Neural progenitor cell (in vitro differentiated cells): Measurements from ENCODE around the gene NLRC3. TPM values are rescaled to one million over a fixed set of nuclear protein-coding genes. Genes with fewer than 3 reads are reported as not detected.
A peak's percentile ranks its signal among the peaks of the same experiment; 100 is the strongest.

Experiments used
- DNase-seq: peaks from one replicate; pipeline ENCODE4 v3.0.0-alpha.2; 2016; ENCODE audit warnings: low spot score
- H2AFZ ChIP-seq: fragments of 200-600 bp; sonication (generic); replicated peaks from 2 replicates; pipeline ENCODE4 v1.6.1; 2016; ENCODE audit warnings: antibody characterized with exemption
- H3F3A ChIP-seq: fragments of 200-600 bp; sonication (generic); 2 replicates; pipeline ENCODE4 v1.6.1; 2016; ENCODE audit warnings: antibody characterized with exemption, low read depth
- H3K27ac ChIP-seq: fragments of 200-600 bp; sonication (generic); 2 replicates; pipeline ENCODE4 v1.5.1; 2016; ENCODE audit warnings: mild to moderate bottlenecking
- H3K27me3 ChIP-seq: fragments of 200-600 bp; sonication (generic); 2 replicates; pipeline ENCODE4 v1.6.1; 2016; ENCODE audit warnings: mild to moderate bottlenecking, moderate library complexity
- H3K36me3 ChIP-seq: fragments of 200-600 bp; sonication (generic); 2 replicates; pipeline ENCODE4 v1.5.1; 2016
- H3K4me1 ChIP-seq: fragments of 200-600 bp; sonication (generic); 2 replicates; pipeline ENCODE4 v1.6.1; 2016; ENCODE audit warnings: mixed run types
- H3K4me2 ChIP-seq: fragments of 200-600 bp; sonication (generic); 2 replicates; pipeline ENCODE4 v1.6.1; 2016
- H3K4me3 ChIP-seq: fragments of 200-600 bp; sonication (generic); 2 replicates; pipeline ENCODE4 v1.5.1; 2016
- H3K79me2 ChIP-seq: fragments of 200-600 bp; sonication (generic); 2 replicates; pipeline ENCODE4 v1.6.1; 2016; ENCODE audit warnings: low read depth
- H3K9ac ChIP-seq: fragments of 200-600 bp; sonication (generic); 2 replicates; pipeline ENCODE4 v1.6.1; 2016
- H3K9me3 ChIP-seq: fragments of 200-600 bp; sonication (generic); 2 replicates; pipeline ENCODE4 v1.5.1; 2016; ENCODE audit warnings: low read depth
- H4K20me1 ChIP-seq: fragments of 200-600 bp; sonication (generic); 2 replicates; pipeline ENCODE4 v1.6.1; 2016; ENCODE audit warnings: low read depth
- H3K27ac Mint-ChIP-seq: 3 replicates; pipeline ENCODE4 v1.8.0; 2021; ENCODE audit warnings: mixed read lengths
- H3K27me3 Mint-ChIP-seq: 2 replicates; pipeline ENCODE4 v1.8.0; 2022; ENCODE audit warnings: low read depth, mild to moderate bottlenecking, inconsistent platforms, moderate library complexity, mixed read lengths; ENCODE audit not compliant: insufficient read depth
- H3K36me3 Mint-ChIP-seq: 3 replicates; pipeline ENCODE4 v1.8.0; 2021; ENCODE audit warnings: mixed read lengths
- H3K4me1 Mint-ChIP-seq: 3 replicates; pipeline ENCODE4 v1.8.0; 2021; ENCODE audit warnings: mixed read lengths
- H3K4me3 Mint-ChIP-seq: 3 replicates; pipeline ENCODE4 v1.8.0; 2021; ENCODE audit warnings: mild to moderate bottlenecking, moderate library complexity, mixed read lengths
- H3K9me3 Mint-ChIP-seq: 3 replicates; pipeline ENCODE4 v1.8.0; 2020; ENCODE audit warnings: mixed read lengths
- CTCF ChIP-seq: fragments of 200-600 bp; sonication (generic); IDR thresholded peaks from 2 replicates; pipeline ENCODE4 v1.5.1; 2017; ENCODE audit warnings: antibody characterized with exemption, mild to moderate bottlenecking
- EZH2 ChIP-seq: fragments of 200-600 bp; sonication (generic); IDR thresholded peaks from 2 replicates; pipeline ENCODE4 v1.6.1; 2017; ENCODE audit warnings: antibody characterized with exemption, mild to moderate bottlenecking, moderate library complexity
- EZH2phosphoT487 ChIP-seq: fragments of 200-600 bp; sonication (generic); IDR thresholded peaks from 2 replicates; pipeline ENCODE4 v1.6.1; 2017; ENCODE audit warnings: antibody characterized with exemption
- total RNA-seq: library from RNA; depleted of rRNA; stranded (reverse); fragments of >200 nt; gene quantifications from 2 replicates; pipeline ENCODE4 v1.2.3, GENCODE V29; 2015; ENCODE audit warnings: low replicate concordance

NLRC3 gene
- total RNA-seq, 1 donor from 2014 or later, result not detected

- Histone ChIP-seq H4K20me1 (no peaks in the 10 kb centered on the region), H3K4me3 (no peak overlapping the region), H3K79me2 (no peaks in the 10 kb centered on the region), H2AFZ (no peak overlapping the region), H3K4me2 (no peak overlapping the region), H3K9ac (no peak overlapping the region), H3K36me3 (no peaks in the 10 kb centered on the region), H3F3A (peaks cover 17% of the 10 kb centered on the region), H3K27me3 (no peaks in the 10 kb centered on the region), H3K27ac (no peak overlapping the region), H3K4me1 (peaks cover 10% of the 10 kb centered on the region), H3K9me3 (no peaks in the 10 kb centered on the region)
- TF ChIP-seq EZH2 (no peak), EZH2phosphoT487 (no peak), CTCF (no peak)
- Mint-ChIP-seq H3K27me3 (peaks cover 4% of the 10 kb centered on the region), H3K9me3 (no peaks in the 10 kb centered on the region), H3K36me3 (no peaks in the 10 kb centered on the region), H3K27ac (no peak overlapping the region), H3K4me1 (peaks cover 8% of the 10 kb centered on the region), H3K4me3 (peak overlapping the region; percentile 38)
- no peak for DNase-seq
Measured at GRCh38 chr16:3548859-3549258, 28.3 kb downstream of the NLRC3 start.

DNA sequence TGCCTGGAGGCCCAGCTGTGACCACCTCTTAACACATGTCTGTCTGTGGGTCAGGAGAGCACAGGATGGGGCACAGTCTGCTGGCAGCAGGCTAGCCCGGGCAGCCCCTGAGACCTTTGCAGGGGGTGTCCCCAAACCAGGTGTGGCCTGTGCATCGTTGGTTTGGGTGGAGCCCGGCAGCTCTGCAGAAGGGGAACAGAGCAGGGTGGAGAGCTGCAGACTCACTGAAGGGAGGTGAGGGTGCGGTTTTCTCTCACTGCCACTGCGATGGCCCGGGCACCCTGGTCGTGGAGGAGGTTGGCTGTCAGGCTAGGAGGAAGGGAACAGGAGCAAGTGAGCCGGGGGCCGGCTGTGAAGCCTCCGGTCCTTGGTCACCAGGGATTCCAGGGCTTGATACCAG lies 28.8 kb downstream of the NLRC3 start:
- Histone ChIP-seq H2AFZ (no peak overlapping the region), H3K27me3 (no peaks in the 10 kb centered on the region), H3K27ac (no peak overlapping the region), H3K4me2 (no peak overlapping the region), H3K4me1 (peaks cover 7% of the 10 kb centered on the region), H3K79me2 (no peaks in the 10 kb centered on the region), H3F3A (peaks cover 13% of the 10 kb centered on the region), H3K36me3 (no peaks in the 10 kb centered on the region), H3K4me3 (no peak overlapping the region), H3K9ac (no peak overlapping the region), H3K9me3 (no peaks in the 10 kb centered on the region), H4K20me1 (no peaks in the 10 kb centered on the region)
- peaks cover 4% of the 10 kb centered on the region for H3K27me3 Mint-ChIP-seq
- no peaks in the 10 kb centered on the region for H3K36me3 Mint-ChIP-seq
- peaks cover 8% of the 10 kb centered on the region for H3K4me1 Mint-ChIP-seq
- H3K9me3 Mint-ChIP-seq, result no peaks in the 10 kb centered on the region
- no peak for DNase-seq
- TF ChIP-seq EZH2 (no peak), CTCF (no peak), EZH2phosphoT487 (no peak)
- no peak overlapping the region for H3K4me3 Mint-ChIP-seq
- H3K27ac Mint-ChIP-seq, result no peak overlapping the region

DNA sequence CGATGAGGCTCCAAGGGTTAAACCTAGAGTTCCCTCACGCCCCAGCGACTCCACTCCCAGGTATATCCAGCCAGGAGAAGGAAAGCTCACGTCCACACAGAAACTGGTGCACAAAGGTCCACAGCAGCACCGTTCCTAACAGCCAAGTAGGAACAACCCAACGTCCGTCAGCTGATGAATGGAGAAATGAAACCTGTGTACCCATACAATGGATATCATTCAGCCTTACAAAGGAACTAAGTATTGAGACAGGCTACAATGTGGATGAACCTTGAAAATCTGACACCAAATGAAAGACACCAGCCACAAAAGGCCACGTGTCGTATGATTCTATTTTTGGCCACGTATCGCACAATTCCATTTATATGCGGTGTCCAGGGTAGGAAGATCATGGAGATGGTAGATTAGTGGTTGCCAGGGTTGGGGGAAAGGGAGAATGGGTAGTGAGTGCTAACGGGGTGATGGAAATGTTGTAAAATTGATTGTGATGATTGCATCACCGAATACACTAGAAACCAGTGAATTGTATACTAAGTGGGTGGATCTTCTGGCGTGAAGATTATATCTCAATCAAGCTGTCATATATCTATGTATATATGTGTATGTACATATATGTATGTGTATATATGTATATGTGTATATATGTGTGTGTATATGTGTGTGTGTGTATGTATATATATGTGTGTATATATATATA lies 30.1 kb downstream of the NLRC3 start:
- Histone ChIP-seq H3K79me2 (no peaks in the 10 kb centered on the region), H3K27ac (no peak overlapping the region)
- peaks cover 4% of the 10 kb centered on the region for H3K27me3 Mint-ChIP-seq

More for the DNA sequence above, 30.1 kb downstream of the NLRC3 start:
- no peak for TF ChIP-seq EZH2
- TF ChIP-seq CTCF, result no peak
- no peak for TF ChIP-seq EZH2phosphoT487
- no peaks in the 10 kb centered on the region for H3K27me3 ChIP-seq
- H3K27ac Mint-ChIP-seq, result peak overlapping the region; percentile 9
- no peaks in the 10 kb centered on the region for H3K36me3 Mint-ChIP-seq
- H3K4me1 ChIP-seq, result peaks cover 7% of the 10 kb centered on the region
- no peak overlapping the region for H3K4me3 Mint-ChIP-seq
- no peak for DNase-seq
- H3K4me3 ChIP-seq, result no peak overlapping the region
- H3K9me3 ChIP-seq, result no peaks in the 10 kb centered on the region
- H2AFZ ChIP-seq, result no peak overlapping the region
- H3K36me3 ChIP-seq, result no peaks in the 10 kb centered on the region
- H3K4me2 ChIP-seq, result no peak overlapping the region
- no peaks in the 10 kb centered on the region for H3K9me3 Mint-ChIP-seq
- peaks cover 4% of the 10 kb centered on the region for H3F3A ChIP-seq
- H3K9ac ChIP-seq, result no peak overlapping the region
- H4K20me1 ChIP-seq, result no peaks in the 10 kb centered on the region
- H3K4me1 Mint-ChIP-seq, result peaks cover 7% of the 10 kb centered on the region
